GM21737 (cell line): ENCODE data around the gene RETREG3.
"Not testable (repeated sequence)": the region's sequence is repeated elsewhere in the genome, so short reads cannot be mapped to it uniquely, and the experiment has no call there.

ENCODE experiments used
- ATAC-seq: cut with Tn5 transposase; IDR thresholded peaks from one replicate; pipeline ENCODE4 v1.9.1; 2021; ENCODE audit warnings: mild to moderate bottlenecking, moderate library complexity; ENCODE audit not compliant: unreplicated experiment

Gene RETREG3

GRCh38 chr17:42613699-42614295 lies 4.6 kb upstream of the RETREG3 start:
- ATAC-seq: no peak

GRCh38 chr17:42612013-42612412 lies 2.8 kb upstream of the RETREG3 start:
- ATAC-seq: no peak

- not testable (repeated sequence) for ATAC-seq
These were observed 934 bp upstream of the RETREG3 start for GRCh38 chr17:42609814-42610801.

- peak; percentile 34 for ATAC-seq
These were observed 631 bp downstream of the RETREG3 start for GRCh38 chr17:42608305-42609181.

- ATAC-seq: no peak
These were observed 1.4 kb downstream of the RETREG3 start for GRCh38 chr17:42607769-42608168.

- no peak for ATAC-seq
These were observed 5.9 kb downstream of the RETREG3 start for GRCh38 chr17:42603318-42603717.

- ATAC-seq: no peak
These were observed 10.3 kb downstream of the RETREG3 start for GRCh38 chr17:42598905-42599304.

GRCh38 chr17:42596386-42596785 lies 12.8 kb downstream of the RETREG3 start:
- ATAC-seq: no peak

GRCh38 chr17:42591411-42591810 lies 17.8 kb downstream of the RETREG3 start:
- no peak for ATAC-seq

GRCh38 chr17:42590886-42591285 lies 18.3 kb downstream of the RETREG3 start:
- no peak for ATAC-seq

GRCh38 chr17:42586514-42587230 lies 22.5 kb downstream of the RETREG3 start:
- peak; percentile 55 for ATAC-seq

- no peak for ATAC-seq
These were observed 23.8 kb downstream of the RETREG3 start for GRCh38 chr17:42585353-42585752.

GRCh38 chr17:42584880-42585279 lies 24.3 kb downstream of the RETREG3 start:
- ATAC-seq: no peak

- ATAC-seq: no peak
These were observed 27.4 kb downstream of the RETREG3 start for GRCh38 chr17:42581744-42582270.

GRCh38 chr17:42579794-42580551 lies 29.2 kb downstream of the RETREG3 start:
- ATAC-seq: no peak

- ATAC-seq: peak; percentile 59
These were observed 30.8 kb downstream of the RETREG3 start for GRCh38 chr17:42578282-42578869.

GRCh38 chr17:42577532-42578281 lies 31.5 kb downstream of the RETREG3 start, which contains the start of gene PSMC3IP:
TSS of gene PSMC3IP (minus strand) at chr17:42577729. CDS start at chr17:42577686, 43 bp downstream.
- ATAC-seq: peak; percentile 59

- ATAC-seq: no peak
These were observed 32.0 kb downstream of the RETREG3 start for GRCh38 chr17:42577140-42577531.
